ENCODE measurements around the gene WFDC5.
"Not testable (repeated sequence)": the region's sequence is repeated elsewhere in the genome, so short reads cannot be mapped to it uniquely, and the experiment has no call there.

WFDC5 gene, protein sequence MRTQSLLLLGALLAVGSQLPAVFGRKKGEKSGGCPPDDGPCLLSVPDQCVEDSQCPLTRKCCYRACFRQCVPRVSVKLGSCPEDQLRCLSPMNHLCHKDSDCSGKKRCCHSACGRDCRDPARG

DNA sequence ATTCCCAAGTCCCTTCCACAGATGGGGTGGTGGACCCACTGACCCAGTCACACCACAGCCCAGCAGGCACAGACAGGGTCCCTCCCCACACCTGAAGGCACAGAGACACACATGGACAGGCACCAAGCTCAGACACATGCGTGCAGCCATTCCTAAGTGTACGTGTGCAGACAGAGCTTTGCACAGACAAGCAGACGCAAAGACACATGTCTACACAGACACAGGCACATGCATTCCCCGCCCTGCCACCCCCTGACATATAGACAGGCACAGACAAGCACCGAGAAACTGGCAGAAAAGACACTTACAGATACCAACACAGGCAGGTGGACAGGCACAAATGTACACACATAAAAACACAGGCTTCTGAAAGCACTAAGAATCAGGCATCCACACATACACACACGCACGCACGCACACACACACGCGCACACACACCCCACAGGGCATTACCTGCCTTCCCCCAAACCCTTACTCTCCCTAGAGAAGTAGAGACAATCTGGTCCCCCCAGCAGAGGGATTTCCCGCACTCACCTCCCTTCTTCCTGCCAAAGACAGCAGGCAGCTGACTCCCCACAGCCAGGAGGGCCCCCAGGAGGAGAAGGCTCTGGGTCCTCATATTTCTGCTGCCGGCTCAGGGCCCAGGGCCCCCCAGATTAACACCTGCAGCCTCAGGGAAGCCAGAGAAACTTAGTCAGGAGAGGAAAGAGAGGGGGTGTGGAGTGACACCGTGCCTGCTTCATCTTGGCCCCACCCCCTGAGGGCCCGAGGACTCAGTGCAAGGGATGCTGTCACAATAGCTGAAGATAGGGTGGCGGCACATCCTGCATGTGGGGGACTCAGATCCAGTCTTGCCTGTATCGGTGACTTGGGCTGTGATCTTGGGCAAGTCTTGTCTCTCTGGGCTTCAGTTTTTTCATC lies at the start of gene WFDC5:
Gene WFDC5 (minus strand): TSS at position 710 of the 921 bp plus-strand sequence. CDS start 91 bp downstream, at position 619.
- peak within 1 kb of the TSS; percentile 28 for H3K4me3 ChIP-seq (ENCODE audit: low read length)
- DNase-seq (ENCODE audit: low read depth), result peak; percentile 96
- TF ChIP-seq, protein P1, sequence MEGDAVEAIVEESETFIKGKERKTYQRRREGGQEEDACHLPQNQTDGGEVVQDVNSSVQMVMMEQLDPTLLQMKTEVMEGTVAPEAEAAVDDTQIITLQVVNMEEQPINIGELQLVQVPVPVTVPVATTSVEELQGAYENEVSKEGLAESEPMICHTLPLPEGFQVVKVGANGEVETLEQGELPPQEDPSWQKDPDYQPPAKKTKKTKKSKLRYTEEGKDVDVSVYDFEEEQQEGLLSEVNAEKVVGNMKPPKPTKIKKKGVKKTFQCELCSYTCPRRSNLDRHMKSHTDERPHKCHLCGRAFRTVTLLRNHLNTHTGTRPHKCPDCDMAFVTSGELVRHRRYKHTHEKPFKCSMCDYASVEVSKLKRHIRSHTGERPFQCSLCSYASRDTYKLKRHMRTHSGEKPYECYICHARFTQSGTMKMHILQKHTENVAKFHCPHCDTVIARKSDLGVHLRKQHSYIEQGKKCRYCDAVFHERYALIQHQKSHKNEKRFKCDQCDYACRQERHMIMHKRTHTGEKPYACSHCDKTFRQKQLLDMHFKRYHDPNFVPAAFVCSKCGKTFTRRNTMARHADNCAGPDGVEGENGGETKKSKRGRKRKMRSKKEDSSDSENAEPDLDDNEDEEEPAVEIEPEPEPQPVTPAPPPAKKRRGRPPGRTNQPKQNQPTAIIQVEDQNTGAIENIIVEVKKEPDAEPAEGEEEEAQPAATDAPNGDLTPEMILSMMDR (IDR thresholded peaks at IDR 0.05; ENCODE audit: insufficient read depth, low read depth, low read length, missing control alignments), result no peak

DNA sequence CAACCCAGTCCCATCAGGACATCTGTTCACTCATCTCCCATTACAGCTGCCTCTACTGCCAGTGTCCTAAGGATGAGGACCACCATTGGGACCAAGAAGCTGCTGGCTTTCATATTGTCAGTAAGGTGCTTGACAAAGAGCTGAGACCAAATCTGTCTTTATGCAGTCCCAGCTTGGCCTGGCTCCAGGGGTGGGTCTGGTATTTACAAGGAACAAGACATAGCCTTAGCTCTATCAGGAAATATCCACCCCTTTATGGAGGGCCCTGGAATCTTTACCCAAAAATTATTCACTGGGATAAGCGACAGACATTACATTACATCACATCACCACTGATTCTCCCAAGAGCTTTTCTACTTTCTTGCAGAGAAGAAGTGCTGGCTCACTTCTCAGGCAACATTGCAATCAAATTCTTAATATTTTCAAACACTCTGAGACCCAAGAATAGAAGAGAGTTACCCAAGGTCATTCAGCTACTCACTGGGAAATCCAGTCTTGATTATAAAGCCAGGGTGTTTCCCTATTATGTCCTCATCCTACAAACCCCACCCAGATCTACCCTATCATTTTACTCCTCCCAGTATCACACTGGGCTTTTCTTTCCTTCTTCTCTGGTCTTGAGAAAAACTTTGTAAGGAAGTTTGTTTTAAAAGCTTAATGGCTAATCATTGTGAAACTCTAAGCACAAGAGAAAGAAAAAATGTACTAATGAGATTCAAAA lies 48.3 kb upstream of the WFDC5 start:
- TF ChIP-seq, protein P1 (IDR thresholded peaks at IDR 0.05; ENCODE audit: insufficient read depth, low read depth, low read length, missing control alignments), result no peak
- DNase-seq (ENCODE audit: low read depth), result peak; percentile 58

DNA sequence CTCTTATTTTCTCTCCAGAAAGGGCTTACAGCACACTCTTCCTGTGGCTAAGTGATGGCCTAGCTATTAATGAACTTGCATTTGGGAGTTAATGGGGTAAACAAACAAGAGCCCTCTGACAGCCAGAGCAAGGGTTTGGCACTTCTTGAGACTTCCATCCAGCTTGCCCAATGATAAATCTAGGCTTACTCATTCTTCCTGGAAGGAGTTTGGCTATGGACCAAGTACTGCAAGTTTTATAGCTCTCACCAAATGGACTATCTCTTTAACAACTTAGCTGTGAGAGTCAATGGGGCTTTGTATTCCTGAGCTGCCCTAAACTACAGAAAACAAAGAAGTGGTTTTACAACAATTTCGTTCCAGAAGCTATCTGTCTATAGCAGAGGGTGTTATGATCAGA lies 43.0 kb upstream of the WFDC5 start:
- no peak overlapping the region for H3K4me3 ChIP-seq (ENCODE audit: low read length)
- TF ChIP-seq, protein P1 (IDR thresholded peaks at IDR 0.05; ENCODE audit: insufficient read depth, low read depth, low read length, missing control alignments), result no peak
- peak; percentile 85 for DNase-seq (ENCODE audit: low read depth)

More for the DNA sequence above, 48.3 kb upstream of the WFDC5 start:
- no peak overlapping the region for H3K4me3 ChIP-seq (ENCODE audit: low read length)

DNA sequence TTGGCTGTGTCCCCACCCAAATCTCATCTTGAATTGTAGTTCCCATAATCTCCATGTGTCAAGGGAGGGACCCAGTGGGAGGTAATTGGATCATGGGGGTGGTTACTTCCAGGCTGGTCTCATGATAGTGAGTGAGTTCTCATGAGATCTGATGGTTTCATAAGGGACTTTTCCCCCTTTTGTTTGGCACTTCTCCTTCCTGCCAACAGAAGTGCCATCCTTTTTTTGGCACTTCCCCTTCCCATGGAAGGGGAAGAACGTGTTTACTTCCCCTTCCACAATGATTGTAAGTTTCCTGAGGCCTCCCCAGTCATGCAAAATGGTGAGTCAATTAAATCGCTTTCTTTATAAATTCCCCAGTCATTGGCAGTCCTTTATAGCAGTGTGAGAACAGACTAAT lies 41.7 kb upstream of the WFDC5 start:
- no peak overlapping the region for H3K4me3 ChIP-seq (ENCODE audit: low read length)
- TF ChIP-seq, protein P1 (IDR thresholded peaks at IDR 0.05; ENCODE audit: insufficient read depth, low read depth, low read length, missing control alignments), result no peak
- DNase-seq (ENCODE audit: low read depth), result no peak

DNA sequence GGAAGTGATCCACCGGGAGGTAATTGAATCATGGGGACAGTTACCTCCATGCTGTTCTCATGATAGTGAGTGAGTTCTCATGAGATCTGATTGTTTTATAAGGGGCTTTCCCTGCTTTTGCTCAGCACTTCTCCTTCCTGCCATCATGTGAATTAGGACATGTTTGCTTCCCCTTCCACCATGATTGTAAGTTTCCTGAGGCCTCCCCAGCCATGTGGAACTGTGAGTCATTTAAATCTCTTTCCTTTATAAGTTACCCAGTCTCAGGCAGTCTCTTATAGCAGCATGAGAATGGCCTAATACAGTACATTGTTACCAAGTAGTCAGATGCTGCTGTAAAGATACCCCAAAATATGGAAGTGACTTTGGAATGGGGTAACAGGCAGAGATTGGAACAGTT lies 39.8 kb upstream of the WFDC5 start:
- H3K4me3 ChIP-seq (ENCODE audit: low read length); DNase-seq (ENCODE audit: low read depth): not testable (repeated sequence)

DNA sequence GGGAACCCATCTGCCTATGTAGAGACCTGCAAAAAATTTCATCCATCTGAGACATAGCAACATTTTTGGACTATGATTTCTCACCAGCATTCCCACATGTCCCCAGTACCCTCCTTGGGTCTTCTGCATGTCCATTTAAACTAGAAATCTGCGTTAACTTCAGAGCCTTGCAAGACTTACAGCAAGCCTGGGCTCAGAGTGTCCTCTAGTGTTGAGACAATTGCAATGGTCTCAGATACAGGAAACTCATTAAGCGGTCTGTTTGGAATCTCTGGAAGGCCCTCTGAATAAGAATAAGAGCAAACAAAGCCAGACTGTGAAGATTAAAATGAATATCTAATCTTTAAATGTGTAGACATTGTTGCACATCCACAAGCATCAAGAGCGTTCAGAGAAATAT lies 39.2 kb upstream of the WFDC5 start:
- DNase-seq (ENCODE audit: low read depth), result no peak
- no peak overlapping the region for H3K4me3 ChIP-seq (ENCODE audit: low read length)
- TF ChIP-seq, protein P1 (IDR thresholded peaks at IDR 0.05; ENCODE audit: insufficient read depth, low read depth, low read length, missing control alignments), result peak; percentile 13

DNA sequence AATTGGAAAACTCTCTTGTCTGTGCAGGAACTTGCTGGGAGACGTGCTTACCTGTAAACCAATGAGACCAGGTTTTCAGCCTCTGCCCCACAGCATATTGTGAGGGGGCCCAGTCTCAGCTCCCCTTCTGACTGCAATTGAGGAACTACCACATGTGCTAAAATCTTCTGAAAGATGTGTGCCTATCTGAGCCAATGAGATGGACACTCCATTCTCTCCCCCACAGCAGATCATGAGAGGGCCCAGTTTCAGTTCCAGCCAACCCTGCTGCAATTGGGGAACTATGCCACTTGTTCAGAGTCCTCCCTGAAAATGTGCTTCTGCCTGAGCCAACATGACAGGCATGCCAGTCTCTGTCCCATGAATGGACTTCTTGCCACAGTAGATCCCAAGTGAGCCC lies 38.8 kb upstream of the WFDC5 start:
- DNase-seq (ENCODE audit: low read depth), result no peak
- TF ChIP-seq, protein P1 (IDR thresholded peaks at IDR 0.05; ENCODE audit: insufficient read depth, low read depth, low read length, missing control alignments), result no peak
- H3K4me3 ChIP-seq (ENCODE audit: low read length), result no peak overlapping the region

Data from epithelial cell of esophagus (primary cell).